ENCODE results near the gene OR56A5.

The OR56A5 gene

GRCh38 chr11:5932671-5933070 lies 35.6 kb downstream of the OR56A5 start:
- no peak for TF ChIP-seq CTCF (IDR thresholded peaks at IDR 0.05)
- no peak for TF ChIP-seq ZFX (IDR thresholded peaks at IDR 0.05; ENCODE audit: borderline replicate concordance)
- H3K27ac ChIP-seq, result no peak overlapping the region

- no peak overlapping the region for H3K27ac ChIP-seq
- TF ChIP-seq CTCF (IDR thresholded peaks at IDR 0.05) (no peak), ZFX (IDR thresholded peaks at IDR 0.05; ENCODE audit: borderline replicate concordance) (no peak)
Observed at GRCh38 chr11:5931061-5931460, 37.2 kb downstream of the OR56A5 start.

- no peak for TF ChIP-seq CTCF (IDR thresholded peaks at IDR 0.05)
- TF ChIP-seq ZFX (IDR thresholded peaks at IDR 0.05; ENCODE audit: borderline replicate concordance), result no peak
- no peak overlapping the region for H3K27ac ChIP-seq
Observed at GRCh38 chr11:5930614-5931013, 37.7 kb downstream of the OR56A5 start.

GRCh38 chr11:5929571-5930368 lies 38.5 kb downstream of the OR56A5 start:
- TF ChIP-seq ZFX (IDR thresholded peaks at IDR 0.05; ENCODE audit: borderline replicate concordance) (no peak), CTCF (IDR thresholded peaks at IDR 0.05) (no peak)
- no peak overlapping the region for H3K27ac ChIP-seq

- TF ChIP-seq ZFX (IDR thresholded peaks at IDR 0.05; ENCODE audit: borderline replicate concordance), result no peak
- H3K27ac ChIP-seq, result no peak overlapping the region
Observed at GRCh38 chr11:5928811-5929210, 39.5 kb downstream of the OR56A5 start.

- no peak overlapping the region for H3K27ac ChIP-seq
- TF ChIP-seq ZFX (IDR thresholded peaks at IDR 0.05; ENCODE audit: borderline replicate concordance) (no peak), CTCF (IDR thresholded peaks at IDR 0.05) (no peak)
Observed at GRCh38 chr11:5928271-5928670, 40.0 kb downstream of the OR56A5 start.

GRCh38 chr11:5923794-5924193 lies 44.5 kb downstream of the OR56A5 start:
- TF ChIP-seq ZFX (IDR thresholded peaks at IDR 0.05; ENCODE audit: borderline replicate concordance) (no peak), CTCF (IDR thresholded peaks at IDR 0.05) (no peak)
- no peak overlapping the region for H3K27ac ChIP-seq

- no peak for TF ChIP-seq ZFX (IDR thresholded peaks at IDR 0.05; ENCODE audit: borderline replicate concordance)
- no peak for TF ChIP-seq CTCF (IDR thresholded peaks at IDR 0.05)
Observed at GRCh38 chr11:5923427-5923776, 44.9 kb downstream of the OR56A5 start.

More at GRCh38 chr11:5923427-5923776, 44.9 kb downstream of the OR56A5 start:
- H3K27ac ChIP-seq, result no peak overlapping the region

Measured in 22Rv1 (cell line).